ENCODE results near the gene RHCE.
"Not testable (repeated sequence)": the region's sequence is repeated elsewhere in the genome, so short reads cannot be mapped to it uniquely, and the experiment has no call there.

DNA sequence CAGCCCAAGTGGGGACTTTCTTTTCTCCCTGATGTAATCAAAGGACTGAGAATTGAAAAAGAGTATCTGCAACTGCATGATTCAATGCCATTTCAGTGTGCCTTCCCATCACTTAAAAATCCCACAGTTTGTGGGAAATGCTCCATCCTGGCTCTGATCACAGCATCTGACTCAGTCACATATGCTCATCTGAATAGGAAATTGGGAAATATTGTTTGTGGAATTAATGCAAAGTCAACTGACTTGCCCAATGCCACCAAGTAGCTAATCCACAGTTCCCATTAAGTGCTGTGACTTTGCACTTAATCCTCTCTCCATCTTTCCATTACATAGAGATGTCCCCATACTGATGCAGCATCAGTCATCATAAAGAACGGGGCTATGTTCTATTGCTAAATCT lies 37.5 kb downstream of the RHCE start:
- TF ChIP-seq, protein P1, sequence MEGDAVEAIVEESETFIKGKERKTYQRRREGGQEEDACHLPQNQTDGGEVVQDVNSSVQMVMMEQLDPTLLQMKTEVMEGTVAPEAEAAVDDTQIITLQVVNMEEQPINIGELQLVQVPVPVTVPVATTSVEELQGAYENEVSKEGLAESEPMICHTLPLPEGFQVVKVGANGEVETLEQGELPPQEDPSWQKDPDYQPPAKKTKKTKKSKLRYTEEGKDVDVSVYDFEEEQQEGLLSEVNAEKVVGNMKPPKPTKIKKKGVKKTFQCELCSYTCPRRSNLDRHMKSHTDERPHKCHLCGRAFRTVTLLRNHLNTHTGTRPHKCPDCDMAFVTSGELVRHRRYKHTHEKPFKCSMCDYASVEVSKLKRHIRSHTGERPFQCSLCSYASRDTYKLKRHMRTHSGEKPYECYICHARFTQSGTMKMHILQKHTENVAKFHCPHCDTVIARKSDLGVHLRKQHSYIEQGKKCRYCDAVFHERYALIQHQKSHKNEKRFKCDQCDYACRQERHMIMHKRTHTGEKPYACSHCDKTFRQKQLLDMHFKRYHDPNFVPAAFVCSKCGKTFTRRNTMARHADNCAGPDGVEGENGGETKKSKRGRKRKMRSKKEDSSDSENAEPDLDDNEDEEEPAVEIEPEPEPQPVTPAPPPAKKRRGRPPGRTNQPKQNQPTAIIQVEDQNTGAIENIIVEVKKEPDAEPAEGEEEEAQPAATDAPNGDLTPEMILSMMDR (IDR thresholded peaks at IDR 0.05): not testable (repeated sequence)
- not testable (repeated sequence) for TF ChIP-seq POLR2A (IDR thresholded peaks at IDR 0.05; ENCODE audit: low read depth)
